ENCODE results near the gene UBE2M.

- no peak for TF ChIP-seq CTCF (conservative IDR thresholded peaks at IDR 0.05)
- no peak for TF ChIP-seq ZFX (IDR thresholded peaks at IDR 0.05)
Measured at GRCh38 chr19:58516246-58516836, 42.1 kb downstream of the UBE2M start.

Data from C4-2B (cell line).